ENCODE data around the gene KLF7. TPM values are rescaled to one million over a fixed set of nuclear protein-coding genes. Genes with fewer than 3 reads are reported as not detected.

KLF7 gene
- total RNA-seq, 1 experiment from 2014 or later: 15.4 TPM

GRCh38 chr2:207049122-207049521, 116.6 kb downstream of the KLF7 start:
- no peaks in the 10 kb centered on the region for H3K36me3 ChIP-seq (ENCODE audit: control insufficient read depth in 1 of 2, insufficient read depth in 2 of 2, low read length in 2 of 2)
- H2AFZ ChIP-seq (ENCODE audit: low read depth, low read length, poor library complexity, severe bottlenecking): no peak overlapping the region
- H3K4me2 ChIP-seq (ENCODE audit: low read length): no peak overlapping the region
- H3K9ac ChIP-seq (ENCODE audit: low read length): no peak overlapping the region
- intact Hi-C loops (cut with micrococcal nuclease): no loop called here
- DNase-seq (ENCODE audit: low read depth, low spot score) (no peak), ATAC-seq (no peak)
- H3K4me1 ChIP-seq (ENCODE audit: control insufficient read depth in 1 of 2, insufficient read depth in 2 of 2, low read length in 2 of 2): no peaks in the 10 kb centered on the region
- CTCF ChIA-PET: no interaction called here
- RAD21 ChIA-PET (ENCODE audit: low non-redundant PET in 1 of 2, low total read pairs in 2 of 2, uncharacterized antibody in 2 of 2, unreplicated experiment in 2 of 2): no interaction called here
- H4K20me1 ChIP-seq (ENCODE audit: insufficient read depth): no peaks in the 10 kb centered on the region
- H3K4me3 ChIP-seq (replicated peaks in 1 of 2; ENCODE audit: low read depth in 1 of 2, low read length in 2 of 2): no peak overlapping the region
- H3K9me3 ChIP-seq (ENCODE audit: control insufficient read depth in 1 of 2, insufficient read depth in 1 of 2, low read depth in 1 of 2, low read length in 2 of 2): no peaks in the 10 kb centered on the region
- no peaks in the 10 kb centered on the region for H3K79me2 ChIP-seq (ENCODE audit: insufficient read depth, low read length)
- H3K27me3 ChIP-seq (ENCODE audit: insufficient read depth, low read length): no peaks in the 10 kb centered on the region
- POLR2A ChIA-PET: no interaction called here
- H3K27ac ChIP-seq (ENCODE audit: low read depth, low read length): no peak overlapping the region
- TF ChIP-seq TCF7L2 (IDR thresholded peaks at IDR 0.05; ENCODE audit: borderline replicate concordance, extremely low read depth, insufficient read depth, insufficient read length): no peak
- TF ChIP-seq CTCF (IDR thresholded peaks at IDR 0.05 in 2 of 3, conservative IDR thresholded peaks at IDR 0.05 in 1 of 3; ENCODE audit: borderline replicate concordance in 1 of 3, insufficient read depth in 1 of 3, low read depth in 2 of 3, low read length in 2 of 3): no peak
- TF ChIP-seq ATF3 (IDR thresholded peaks at IDR 0.05): no peak
- no peak for TF ChIP-seq SIN3A (IDR thresholded peaks at IDR 0.05; ENCODE audit: low read depth)
- TF ChIP-seq MAX (IDR thresholded peaks at IDR 0.05): no peak
- no peak for TF ChIP-seq REST (IDR thresholded peaks at IDR 0.05; ENCODE audit: low read depth)
- no peak for TF ChIP-seq EZH2phosphoT487 (IDR thresholded peaks at IDR 0.05; ENCODE audit: borderline replicate concordance)
- BruUV-seq (replicated peaks): no TSS peak
- no peaks in the 10 kb centered on the region for H3K9me2 ChIP-seq (ENCODE audit: insufficient read depth)
